Spleen (tissue), 7 donors: ENCODE data around the gene AFF4.

Experiments
- CTCF ChIP-seq, 11 experiments: fragments of 200-600 bp in 7 of 11; fragments of 450-650 bp in 4 of 11; sonication (generic) in 4 of 11; IDR thresholded peaks in 8 of 11; conservative IDR thresholded peaks in 3 of 11; 1 replicate in 7 of 11; 2 replicates in 4 of 11; pipeline versions ENCODE4 v1.4.0 to v1.8.0; 2016 to 2021; ENCODE audit warnings: antibody characterized with exemption in 11 of 11, inconsistent platforms in 4 of 11, mild to moderate bottlenecking in 1 of 11
- POLR2A ChIP-seq, 3 donors: fragments of 450-650 bp; IDR thresholded peaks; one replicate each; pipeline ENCODE4 v1.5.1; 2017; ENCODE audit warnings: antibody characterized with exemption in 3 of 3, mild to moderate bottlenecking in 1 of 3
- POLR2AphosphoS5 ChIP-seq, 3 donors: sonication (generic); formaldehyde crosslinking; IDR thresholded peaks; one replicate each; pipeline ENCODE4 v1.5.1; 2017; ENCODE audit warnings: antibody characterized with exemption in 3 of 3
- donor health status: DM: no; HTN: no; CAD: no; lungs with moderate emphysema.
- donor health status: DM: no; HTN: no; CAD: no.
- donor health status: DM: no; HTN: no; CAD: no.

- TF ChIP-seq POLR2A (IDR thresholded peaks at IDR 0.05) (no peak), CTCF (IDR thresholded peaks at IDR 0.05 in 8 of 11, conservative IDR thresholded peaks at IDR 0.05 in 3 of 11) (no peak), POLR2AphosphoS5 (IDR thresholded peaks at IDR 0.05) (no peak)
Observed at GRCh38 chr5:133006653-133007052, 43.2 kb upstream of the AFF4 start.
